NCI-H345 (cell line): ENCODE measurements around the gene GNG7.
"Not testable (repeated sequence)": the region's sequence is repeated elsewhere in the genome, so short reads cannot be mapped to it uniquely, and the experiment has no call there.

Experiments used
- DNase-seq: peaks from one replicate; lab custom pipeline; 2025; lab: John Stamatoyannopoulos, UW

GNG7 gene

GRCh38 chr19:2507109-2507508 is 195.4 kb downstream of the GNG7 start:
- peak; percentile 86 for DNase-seq

- not testable (repeated sequence) for DNase-seq
These were observed 195.8 kb downstream of the GNG7 start for GRCh38 chr19:2506656-2507055.

- DNase-seq, result no peak
These were observed 198.9 kb downstream of the GNG7 start for GRCh38 chr19:2503521-2504109.

- no peak for DNase-seq
These were observed 201.6 kb downstream of the GNG7 start for GRCh38 chr19:2500841-2501261.

GRCh38 chr19:2500156-2500555 is 202.3 kb downstream of the GNG7 start:
- no peak for DNase-seq

GRCh38 chr19:2497186-2497585 is 205.3 kb downstream of the GNG7 start:
- DNase-seq, result no peak

GRCh38 chr19:2495651-2496316 is 206.7 kb downstream of the GNG7 start:
- no peak for DNase-seq

- peak; percentile 50 for DNase-seq
These were observed 207.3 kb downstream of the GNG7 start for GRCh38 chr19:2495130-2495641.

- DNase-seq, result peak; percentile 34
These were observed 207.9 kb downstream of the GNG7 start for GRCh38 chr19:2494447-2495129.

GRCh38 chr19:2494084-2494446 is 208.4 kb downstream of the GNG7 start:
- no peak for DNase-seq

GRCh38 chr19:2493448-2493847 is 209.0 kb downstream of the GNG7 start:
- DNase-seq, result not testable (repeated sequence)

GRCh38 chr19:2492870-2493269 is 209.6 kb downstream of the GNG7 start:
- no peak for DNase-seq

GRCh38 chr19:2491130-2491801 is 211.2 kb downstream of the GNG7 start:
- DNase-seq, result peak; percentile 67

GRCh38 chr19:2490659-2491058 is 211.8 kb downstream of the GNG7 start:
- DNase-seq, result no peak

- DNase-seq, result peak; percentile 18
These were observed 213.4 kb downstream of the GNG7 start for GRCh38 chr19:2488942-2489731.

- DNase-seq, result no peak
These were observed 214.0 kb downstream of the GNG7 start for GRCh38 chr19:2488405-2488941.

- no peak for DNase-seq
These were observed 214.7 kb downstream of the GNG7 start for GRCh38 chr19:2487842-2488241.

GRCh38 chr19:2487090-2487489 is 215.4 kb downstream of the GNG7 start:
- DNase-seq, result no peak

GRCh38 chr19:2485428-2485827 is 217.1 kb downstream of the GNG7 start:
- no peak for DNase-seq

GRCh38 chr19:2484178-2484937 is 218.1 kb downstream of the GNG7 start:
- no peak for DNase-seq
